ENCODE results near the gene TLE1.

The TLE1 gene

GRCh38 chr9:81621118-81621517 is 68.2 kb downstream of the TLE1 start:
- H3K4me3 ChIP-seq (replicated peaks; ENCODE audit: insufficient read depth, low read length): no peak overlapping the region
- no peaks in the 10 kb centered on the region for H3K27me3 ChIP-seq (ENCODE audit: insufficient read depth, poor library complexity, severe bottlenecking)
- no peak overlapping the region for H3K27ac ChIP-seq (replicated peaks)
- DNase-seq (ENCODE audit: low read depth in 1 of 2, low spot score in 1 of 2): no peak
- TF ChIP-seq SPI1 (IDR thresholded peaks at IDR 0.05; ENCODE audit: borderline replicate concordance, low read depth) (no peak), POLR2AphosphoS5 (IDR thresholded peaks at IDR 0.05; ENCODE audit: low read depth) (no peak), CTCF (IDR thresholded peaks at IDR 0.05; ENCODE audit: insufficient read depth, low read length) (no peak), REST (IDR thresholded peaks at IDR 0.05; ENCODE audit: insufficient replicate concordance, low read depth) (no peak), GABPA (IDR thresholded peaks at IDR 0.05; ENCODE audit: low read depth) (no peak)

- H3K27ac ChIP-seq (replicated peaks): no peak overlapping the region
- no peaks in the 10 kb centered on the region for H3K27me3 ChIP-seq (ENCODE audit: insufficient read depth, poor library complexity, severe bottlenecking)
- DNase-seq (ENCODE audit: low read depth in 1 of 2, low spot score in 1 of 2): no peak
- no peak overlapping the region for H3K4me3 ChIP-seq (replicated peaks; ENCODE audit: insufficient read depth, low read length)
- TF ChIP-seq REST (IDR thresholded peaks at IDR 0.05; ENCODE audit: insufficient replicate concordance, low read depth): no peak
- TF ChIP-seq GABPA (IDR thresholded peaks at IDR 0.05; ENCODE audit: low read depth): no peak
- TF ChIP-seq POLR2AphosphoS5 (IDR thresholded peaks at IDR 0.05; ENCODE audit: low read depth): no peak
- no peak for TF ChIP-seq SPI1 (IDR thresholded peaks at IDR 0.05; ENCODE audit: borderline replicate concordance, low read depth)
- TF ChIP-seq CTCF (IDR thresholded peaks at IDR 0.05; ENCODE audit: insufficient read depth, low read length): no peak
Measured at GRCh38 chr9:81620002-81620390, 69.4 kb downstream of the TLE1 start.

GRCh38 chr9:81619353-81620001 is 69.9 kb downstream of the TLE1 start:
- Histone ChIP-seq H3K4me3 (replicated peaks; ENCODE audit: insufficient read depth, low read length) (no peak overlapping the region), H3K27ac (replicated peaks) (no peak overlapping the region), H3K27me3 (ENCODE audit: insufficient read depth, poor library complexity, severe bottlenecking) (no peaks in the 10 kb centered on the region)
- no peak for TF ChIP-seq REST (IDR thresholded peaks at IDR 0.05; ENCODE audit: insufficient replicate concordance, low read depth)
- no peak for TF ChIP-seq POLR2AphosphoS5 (IDR thresholded peaks at IDR 0.05; ENCODE audit: low read depth)
- no peak for TF ChIP-seq CTCF (IDR thresholded peaks at IDR 0.05; ENCODE audit: insufficient read depth, low read length)
- no peak for TF ChIP-seq SPI1 (IDR thresholded peaks at IDR 0.05; ENCODE audit: borderline replicate concordance, low read depth)
- no peak for TF ChIP-seq GABPA (IDR thresholded peaks at IDR 0.05; ENCODE audit: low read depth)
- no peak for DNase-seq (ENCODE audit: low read depth in 1 of 2, low spot score in 1 of 2)
